HCT116 (cell line): ENCODE results near the gene STX16. TPM values are rescaled to one million over a fixed set of nuclear protein-coding genes. Genes with fewer than 3 reads are reported as not detected.

ENCODE experiments used
- ATAC-seq: fragments of 200-7000 bp; cut with Tn5 transposase; 2 replicates; pipeline ENCODE4 v1.9.1; 2020; ENCODE audit warnings: mild to moderate bottlenecking, moderate library complexity
- BruUV-seq: library from RNA; stranded (reverse); fragments of 400-500 nt; replicated peaks from 2 replicates; lab custom pipeline; 2021; lab: Mats Ljungman, UMichigan
- CTCF ChIA-PET: fragments of 300-600 bp; sonication (Branson Sonifier 250); formaldehyde crosslinking; loops from one replicate; lab custom pipeline; 2021; ENCODE audit warnings: antibody characterized with exemption; lab: Charles Lee
- POLR2A ChIA-PET: fragments of 300-600, 350-600 bp; sonication (Branson Sonifier 250); formaldehyde crosslinking; loops from one replicate; lab custom pipeline; 2021; ENCODE audit warnings: antibody characterized with exemption; lab: Charles Lee
- RAD21 ChIA-PET, 2 experiments: fragments of 300-600 bp; sonication (Branson Sonifier 250); formaldehyde crosslinking; loops; one replicate each; lab custom pipeline; 2023; ENCODE audit warnings: low total read pairs in 2 of 2; ENCODE audit not compliant: uncharacterized antibody in 2 of 2, unreplicated experiment in 2 of 2, low non-redundant PET in 1 of 2; lab: Charles Lee
- DNase-seq: peaks from one replicate; pipeline ENCODE4 v3.0.0-alpha.2; 2010; ENCODE audit warnings: low read depth, low spot score
- H2AFZ ChIP-seq: fragments of 200-600 bp; shearing (Covaris generic), sonication (generic); 2 replicates; pipeline ENCODE4 v1.6.1; 2017; ENCODE audit warnings: low read depth, mixed run types, mixed read lengths, antibody characterized with exemption, low read length; ENCODE audit not compliant: poor library complexity, severe bottlenecking
- H3K27ac ChIP-seq: 2 replicates; pipeline ENCODE4 v1.5.1; 2012; ENCODE audit warnings: low read depth, low read length
- H3K27me3 ChIP-seq: fragments of 200-600 bp; sonication (generic); 2 replicates; pipeline ENCODE4 v1.6.1; 2016; ENCODE audit warnings: mixed run types, low read length, mixed read lengths; ENCODE audit not compliant: insufficient read depth
- H3K36me3 ChIP-seq, 2 experiments: fragments of 200-500 bp in 1 of 2; fragments of 200-600 bp in 1 of 2; sonication (Bioruptor generic) in 1 of 2; sonication (generic) in 1 of 2; 2 replicates each; pipeline versions ENCODE4 v1.5.1 to v1.6.1; 2014 to 2016; ENCODE audit warnings: low read length in 2 of 2, inconsistent platforms in 1 of 2, mixed read lengths in 1 of 2, mixed run types in 1 of 2; ENCODE audit not compliant: insufficient read depth in 2 of 2, control insufficient read depth in 1 of 2
- H3K4me1 ChIP-seq, 2 experiments: fragments of 200-600 bp in 1 of 2; sonication (generic) in 1 of 2; 2 replicates each; pipeline versions ENCODE4 v1.5.1 to v1.6.1; 2012 to 2017; ENCODE audit warnings: low read length in 2 of 2, inconsistent platforms in 1 of 2, mild to moderate bottlenecking in 1 of 2, mixed read lengths in 1 of 2, mixed run types in 1 of 2, moderate library complexity in 1 of 2; ENCODE audit not compliant: insufficient read depth in 2 of 2, control insufficient read depth in 1 of 2
- H3K4me2 ChIP-seq: fragments of 200-600 bp; sonication (generic); 2 replicates; pipeline ENCODE4 v1.6.1; 2017; ENCODE audit warnings: mixed run types, low read length, mixed read lengths
- H3K4me3 ChIP-seq, 2 experiments: fragments of 200-600 bp in 1 of 2; sonication (generic) in 1 of 2; replicated peaks in 1 of 2; 2 replicates each; pipeline ENCODE4 v1.5.1; 2011 to 2016; ENCODE audit warnings: low read length in 2 of 2, control low read depth in 1 of 2, low read depth in 1 of 2, mild to moderate bottlenecking in 1 of 2, mixed read lengths in 1 of 2, mixed run types in 1 of 2
- H3K79me2 ChIP-seq: fragments of 200-600 bp; sonication (generic); 2 replicates; pipeline ENCODE4 v1.6.1; 2017; ENCODE audit warnings: mild to moderate bottlenecking, mixed run types, low read length, moderate library complexity, mixed read lengths; ENCODE audit not compliant: insufficient read depth
- H3K9ac ChIP-seq: fragments of 200-600 bp; sonication (generic); 2 replicates; pipeline ENCODE4 v1.6.1; 2016; ENCODE audit warnings: low read length, mixed read lengths
- H3K9me2 ChIP-seq: fragments of 200-600 bp; sonication (generic), shearing (Covaris generic); 2 replicates; pipeline ENCODE4 v1.6.1; 2017; ENCODE audit warnings: mixed run types, mild to moderate bottlenecking, moderate library complexity; ENCODE audit not compliant: insufficient read depth
- H3K9me3 ChIP-seq, 2 experiments: fragments of 200-500 bp in 1 of 2; fragments of 200-600 bp in 1 of 2; sonication (Bioruptor generic) in 1 of 2; sonication (generic) in 1 of 2; 2 replicates each; pipeline ENCODE4 v1.6.1; 2014 to 2017; ENCODE audit warnings: low read length in 2 of 2, mixed read lengths in 2 of 2, inconsistent platforms in 1 of 2, low read depth in 1 of 2, mild to moderate bottlenecking in 1 of 2, mixed run types in 1 of 2, moderate library complexity in 1 of 2; ENCODE audit not compliant: control insufficient read depth in 1 of 2, insufficient read depth in 1 of 2
- H4K20me1 ChIP-seq: fragments of 200-600 bp; sonication (generic), shearing (Covaris generic); 2 replicates; pipeline ENCODE4 v1.6.1; 2017; ENCODE audit warnings: mixed run types, mild to moderate bottlenecking, moderate library complexity; ENCODE audit not compliant: insufficient read depth
- ATF3 ChIP-seq: IDR thresholded peaks from 2 replicates; pipeline ENCODE4 v1.6.1; 2012
- CBX3 ChIP-seq: IDR thresholded peaks from 2 replicates; pipeline ENCODE4 v1.6.1; 2012; ENCODE audit warnings: low read depth
- CEBPB ChIP-seq: IDR thresholded peaks from 2 replicates; pipeline ENCODE4 v1.6.1; 2012; ENCODE audit warnings: low read depth
- CTCF ChIP-seq, 3 experiments: fragments of 200-600 bp in 1 of 3; sonication (generic) in 1 of 3; IDR thresholded peaks in 2 of 3; conservative IDR thresholded peaks in 1 of 3; 2 replicates each; pipeline ENCODE4 v1.5.1; 2012 to 2017; ENCODE audit warnings: low read depth in 2 of 3, low read length in 2 of 3, antibody characterized with exemption in 1 of 3, borderline replicate concordance in 1 of 3, control low read depth in 1 of 3, mild to moderate bottlenecking in 1 of 3, mixed read lengths in 1 of 3, mixed run types in 1 of 3, moderate library complexity in 1 of 3; ENCODE audit not compliant: insufficient read depth in 1 of 3
- ELF1 ChIP-seq: IDR thresholded peaks from 2 replicates; pipeline ENCODE4 v1.6.1; 2012; ENCODE audit warnings: low read depth, borderline replicate concordance
- EZH2 ChIP-seq: fragments of 200-600 bp; sonication (generic); IDR thresholded peaks from 2 replicates; pipeline ENCODE4 v1.6.1; 2017; ENCODE audit warnings: antibody characterized with exemption, mixed run types
- EZH2phosphoT487 ChIP-seq: fragments of 200-600 bp; IDR thresholded peaks from 2 replicates; pipeline ENCODE4 v1.6.1; 2018; ENCODE audit warnings: antibody characterized with exemption, borderline replicate concordance
- FOSL1 ChIP-seq: IDR thresholded peaks from 2 replicates; pipeline ENCODE4 v1.6.1; 2012; ENCODE audit warnings: low read depth
- JUND ChIP-seq: IDR thresholded peaks from 2 replicates; pipeline ENCODE4 v1.6.1; 2012
- MAX ChIP-seq: IDR thresholded peaks from 2 replicates; pipeline ENCODE4 v1.6.1; 2012
- RAD21 ChIP-seq: IDR thresholded peaks from 2 replicates; pipeline ENCODE4 v1.6.1; 2012; ENCODE audit warnings: low read depth, mild to moderate bottlenecking
- REST ChIP-seq: IDR thresholded peaks from 2 replicates; pipeline ENCODE4 v1.6.1; 2012; ENCODE audit warnings: low read depth
- SIN3A ChIP-seq: IDR thresholded peaks from 2 replicates; pipeline ENCODE4 v1.6.1; 2012; ENCODE audit warnings: low read depth
- SP1 ChIP-seq: IDR thresholded peaks from 2 replicates; pipeline ENCODE4 v1.6.1; 2012; ENCODE audit warnings: low read depth
- SRF ChIP-seq: IDR thresholded peaks from 2 replicates; pipeline ENCODE4 v1.6.1; 2012; ENCODE audit warnings: low read depth
- YY1 ChIP-seq: IDR thresholded peaks from 2 replicates; pipeline ENCODE4 v1.6.1; 2011; ENCODE audit warnings: low read length, low read depth, moderate library complexity, mild to moderate bottlenecking; ENCODE audit not compliant: insufficient replicate concordance; ENCODE audit errors: extremely low read depth
- ZBTB33 ChIP-seq: IDR thresholded peaks from 2 replicates; pipeline ENCODE4 v1.6.1; 2011; ENCODE audit warnings: mild to moderate bottlenecking, low read length, moderate library complexity; ENCODE audit not compliant: insufficient replicate concordance; ENCODE audit errors: extremely low read depth
- ZFX ChIP-seq: fragments of 450-650 bp; IDR thresholded peaks from 2 replicates; pipeline ENCODE4 v1.6.1; 2017
- ZNF274 ChIP-seq: fragments of 200-500 bp; sonication (Bioruptor generic); IDR thresholded peaks from 2 replicates; pipeline ENCODE4 v1.6.1; 2014; ENCODE audit warnings: mild to moderate bottlenecking, low read depth, low read length, inconsistent platforms
- intact Hi-C: fragments of 100-400 bp; cut with micrococcal nuclease; formaldehyde crosslinking; loops from 2 replicates; pipeline ENCODE4 v1.10.0; 2022
- total RNA-seq: library from RNA; stranded (reverse); gene quantifications from one replicate; pipeline ENCODE4 v1.2.1, GENCODE V29; 2021; ENCODE audit not compliant: unreplicated experiment

STX16 gene
- total RNA-seq, 1 experiment from 2014 or later = 55.1 TPM

GRCh38 chr20:58690396-58691135 lies 39.5 kb downstream of the STX16 start:
- intact Hi-C loops = loop anchor here (5.0 kb wide), 1 partner anchor 208 kb away; no protein-coding TSS in a partner anchor
- no peaks in the 10 kb centered on the region for H3K36me3 ChIP-seq
- no peaks in the 10 kb centered on the region for H3K9me3 ChIP-seq
- H3K4me3 ChIP-seq = no peak overlapping the region
- no peak overlapping the region for H3K4me2 ChIP-seq
- TF ChIP-seq FOSL1 (no peak), RAD21 (no peak), ZFX (no peak), CTCF (IDR thresholded peaks at IDR 0.05 in 2 of 3, conservative IDR thresholded peaks at IDR 0.05 in 1 of 3; ENCODE audit: borderline replicate concordance in 1 of 3, insufficient read depth in 1 of 3, low read depth in 2 of 3, low read length in 2 of 3) (no peak), CEBPB (no peak), YY1 (no peak), EZH2phosphoT487 (no peak), JUND (no peak), SIN3A (no peak), ELF1 (no peak), MAX (no peak), ZNF274 (no peak), CBX3 (no peak), EZH2 (no peak), ATF3 (no peak), ZBTB33 (no peak), REST (no peak), SP1 (no peak), SRF (no peak)
- TF ChIP-seq, all 23 proteins: peak for 0
- Histone ChIP-seq H3K79me2 (no peaks in the 10 kb centered on the region), H3K27me3 (no peaks in the 10 kb centered on the region), H2AFZ (no peak overlapping the region), H3K9ac (no peak overlapping the region), H3K9me2 (no peaks in the 10 kb centered on the region), H4K20me1 (no peaks in the 10 kb centered on the region), H3K27ac (no peak overlapping the region), H3K4me1 (peaks cover 7 to 16% of the 10 kb centered on the region in 2 experiments)
- ChIA-PET POLR2A (no interaction called here), CTCF (interaction anchor here (0.6 to 0.7 kb wide), 2 partner anchors 63 to 172 kb away, joined by 3 to 4 read pairs; no protein-coding TSS in a partner anchor), RAD21 (no interaction called here)
- no peak for DNase-seq
- no TSS peak for BruUV-seq
- no peak for ATAC-seq
